PC-9 (cell line): ENCODE data around the gene VPS11. TPM values are rescaled to one million over a fixed set of nuclear protein-coding genes. Genes with fewer than 3 reads are reported as not detected.

Experiments used
- BruUV-seq: library from RNA; stranded (reverse); fragments of 400-500 nt; replicated peaks from 2 replicates; lab custom pipeline; 2021; lab: Mats Ljungman, UMichigan
- CTCF ChIA-PET: fragments of 300-600 bp; sonication (Branson Sonifier 250); formaldehyde crosslinking; loops from one replicate; lab custom pipeline; 2022; ENCODE audit warnings: antibody characterized with exemption; lab: Charles Lee
- POLR2A ChIA-PET: fragments of 300-600 bp; sonication (Branson Sonifier 250); formaldehyde crosslinking; loops from one replicate; lab custom pipeline; 2022; ENCODE audit warnings: antibody characterized with exemption; ENCODE audit not compliant: unreplicated experiment; lab: Charles Lee
- DNase-seq, 2 experiments: peaks; one replicate each; pipeline versions ENCODE4 v3.0.0 to v3.0.0-alpha.2; 2015 to 2022; ENCODE audit warnings: mixed read lengths in 1 of 2
- H2AFZ ChIP-seq: fragments of 200-600 bp; sonication (generic); 2 replicates; pipeline ENCODE4 v1.8.1; 2017; ENCODE audit warnings: antibody characterized with exemption
- H3F3A ChIP-seq: fragments of 200-600 bp; sonication (generic); 2 replicates; pipeline ENCODE4 v1.8.1; 2017; ENCODE audit warnings: antibody characterized with exemption, mild to moderate bottlenecking, low read depth; ENCODE audit not compliant: insufficient read depth
- H3K27ac ChIP-seq: fragments of 200-600 bp; sonication (generic); 2 replicates; pipeline ENCODE4 v1.6.1; 2016; ENCODE audit warnings: mixed run types
- H3K27me3 ChIP-seq: fragments of 200-600 bp; sonication (generic); 2 replicates; pipeline ENCODE4 v1.6.1; 2016; ENCODE audit warnings: low read depth, mixed run types; ENCODE audit not compliant: insufficient read depth
- H3K36me3 ChIP-seq: fragments of 200-600 bp; sonication (generic); 2 replicates; pipeline ENCODE4 v1.6.1; 2016; ENCODE audit warnings: low read depth, mixed run types
- H3K4me1 ChIP-seq: fragments of 200-600 bp; sonication (generic); replicated peaks from 2 replicates; pipeline ENCODE4 v1.6.1; 2016; ENCODE audit warnings: mixed run types; ENCODE audit not compliant: insufficient read depth
- H3K4me2 ChIP-seq: fragments of 200-600 bp; sonication (generic); 2 replicates; pipeline ENCODE4 v1.6.1; 2017; ENCODE audit warnings: mixed run types
- H3K4me3 ChIP-seq: fragments of 200-600 bp; sonication (generic); 2 replicates; pipeline ENCODE4 v1.6.1; 2016; ENCODE audit warnings: mixed run types
- H3K79me2 ChIP-seq: fragments of 200-600 bp; sonication (generic); 2 replicates; pipeline ENCODE4 v1.6.1; 2017; ENCODE audit warnings: low read depth, mixed run types
- H3K9me2 ChIP-seq: fragments of 200-600 bp; sonication (generic); 2 replicates; pipeline ENCODE4 v1.8.1; 2017; ENCODE audit warnings: mild to moderate bottlenecking; ENCODE audit not compliant: insufficient read depth
- H3K9me3 ChIP-seq: fragments of 200-600 bp; sonication (generic); 2 replicates; pipeline ENCODE4 v1.8.1; 2016; ENCODE audit warnings: low read depth; ENCODE audit not compliant: insufficient read depth
- H4K20me1 ChIP-seq: fragments of 200-600 bp; sonication (generic); 2 replicates; pipeline ENCODE4 v1.8.1; 2017; ENCODE audit not compliant: insufficient read depth
- CTCF ChIP-seq: fragments of 200-600 bp; sonication (generic); conservative IDR thresholded peaks from 2 replicates; pipeline ENCODE4 v1.6.1; 2017; ENCODE audit warnings: mixed run types, antibody characterized with exemption, mild to moderate bottlenecking, moderate library complexity
- EZH2 ChIP-seq: fragments of 200-600 bp; sonication (generic); IDR thresholded peaks from 2 replicates; pipeline ENCODE4 v1.8.0; 2017; ENCODE audit warnings: antibody characterized with exemption, low read depth
- intact Hi-C: fragments of 100-400 bp; cut with micrococcal nuclease; formaldehyde crosslinking; loops from one replicate; pipeline ENCODE4 v1.10.0; 2022; ENCODE audit not compliant: unreplicated experiment
- total RNA-seq: library from RNA; stranded (reverse); gene quantifications from 2 replicates; pipeline ENCODE4 v1.2.3, GENCODE V29; 2021

Gene VPS11
- total RNA-seq, 1 experiment from 2014 or later = 21.1 TPM

DNA sequence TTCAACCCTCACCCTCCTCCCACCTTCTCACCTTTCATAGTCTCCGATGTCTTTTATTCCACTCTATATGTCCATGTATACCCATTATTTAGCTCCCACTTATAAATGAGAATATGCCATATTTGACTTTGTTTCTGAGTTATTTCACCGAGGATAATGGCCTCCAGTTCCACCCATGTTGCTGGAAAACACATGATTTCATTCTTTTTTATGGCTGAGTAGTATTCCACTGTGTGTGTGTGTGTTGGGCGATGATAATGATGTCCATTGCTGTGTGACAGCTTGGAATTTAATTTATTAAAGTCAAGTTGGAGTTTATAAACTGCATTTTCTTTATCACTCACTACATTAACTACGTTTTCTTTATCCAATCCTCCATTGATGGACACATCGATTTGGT is 50.6 kb downstream of the VPS11 start:
- Histone ChIP-seq H3K36me3 (no peaks in the 10 kb centered on the region), H2AFZ (no peak overlapping the region), H3K4me1 (peaks cover 18% of the 10 kb centered on the region), H3K27me3 (no peaks in the 10 kb centered on the region), H3K9me2 (no peaks in the 10 kb centered on the region), H3F3A (peaks cover 14% of the 10 kb centered on the region; the same call in 1 of the 2 replicates), H3K4me3 (no peak overlapping the region), H3K79me2 (peaks cover 18% of the 10 kb centered on the region), H3K9me3 (no peaks in the 10 kb centered on the region), H4K20me1 (peaks cover 7% of the 10 kb centered on the region; the same call in 1 of the 2 replicates), H3K4me2 (no peak overlapping the region), H3K27ac (no peak overlapping the region)
- POLR2A ChIA-PET = no interaction called here
- no peak for DNase-seq
- BruUV-seq = no TSS peak
- intact Hi-C loops = no loop called here
- TF ChIP-seq EZH2 = no peak
- TF ChIP-seq CTCF = no peak
- CTCF ChIA-PET = no interaction called here

- Histone ChIP-seq H3K27me3 (no peaks in the 10 kb centered on the region), H3K9me2 (no peaks in the 10 kb centered on the region), H3K27ac (no peak overlapping the region), H3K4me2 (no peak overlapping the region), H4K20me1 (peaks cover 7% of the 10 kb centered on the region; the same call in 1 of the 2 replicates), H2AFZ (no peak overlapping the region), H3F3A (peaks cover 14% of the 10 kb centered on the region; the same call in 1 of the 2 replicates), H3K4me1 (peaks cover 18% of the 10 kb centered on the region), H3K79me2 (peaks cover 22% of the 10 kb centered on the region), H3K4me3 (no peak overlapping the region), H3K36me3 (peaks cover 5% of the 10 kb centered on the region; the same call in 1 of the 2 replicates), H3K9me3 (no peaks in the 10 kb centered on the region)
- BruUV-seq = no TSS peak
- CTCF ChIA-PET = interaction anchor here (0.7 kb wide), 1 partner anchor 206 kb away, joined by 5 read pairs; no protein-coding TSS in a partner anchor
- DNase-seq = no peak
- POLR2A ChIA-PET = interaction anchor here (0.6 kb wide), 1 partner anchor 130 kb away, joined by 4 read pairs; no protein-coding TSS in a partner anchor
- TF ChIP-seq CTCF = no peak
- TF ChIP-seq EZH2 = no peak
- intact Hi-C loops = no loop called here
These were observed 51.3 kb downstream of the VPS11 start for GRCh38 chr11:119118946-119119345.

DNA sequence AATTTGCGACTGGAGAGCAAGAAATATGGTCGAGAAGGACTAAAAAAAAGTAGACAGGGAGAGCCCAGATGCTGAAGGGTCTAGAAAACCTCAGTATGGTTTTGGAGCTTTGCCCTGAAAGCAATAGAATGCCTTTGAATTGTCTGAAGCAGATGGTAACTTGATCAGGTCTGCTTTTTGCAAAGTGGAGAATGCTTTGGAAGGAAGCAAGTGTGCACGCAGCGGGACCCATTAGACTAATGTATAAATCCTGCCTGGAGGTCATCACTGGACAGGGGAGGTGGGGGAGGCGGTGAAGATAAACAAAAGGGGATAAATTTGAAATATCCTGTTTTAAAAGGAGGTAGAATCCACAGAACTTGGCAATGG is 53.0 kb downstream of the VPS11 start:
- Histone ChIP-seq H3K4me2 (peak overlapping the region; percentile 94), H3K27me3 (no peaks in the 10 kb centered on the region), H4K20me1 (peaks cover 7% of the 10 kb centered on the region; the same call in 1 of the 2 replicates), H3K9me3 (no peaks in the 10 kb centered on the region), H2AFZ (peak overlapping the region; percentile 91), H3K4me3 (peak overlapping the region; percentile 75), H3K79me2 (peaks cover 29% of the 10 kb centered on the region), H3K9me2 (no peaks in the 10 kb centered on the region), H3K4me1 (peaks cover 18% of the 10 kb centered on the region), H3F3A (peaks cover 17% of the 10 kb centered on the region; the same call in 1 of the 2 replicates), H3K36me3 (peaks cover 12% of the 10 kb centered on the region; the same call in 1 of the 2 replicates), H3K27ac (peak overlapping the region; percentile 10; the same call in 1 of the 2 replicates)
- TSS peak; percentile 96 for BruUV-seq
- TF ChIP-seq CTCF = no peak
- TF ChIP-seq EZH2 = no peak
- ChIA-PET CTCF (interaction anchor here (1.1 kb wide), 1 partner anchor 18 kb away, joined by 4 read pairs; the partner anchor contains the start of gene DPAGT1), POLR2A (interaction anchor here (0.7 kb wide), 1 partner anchor 64 kb away, joined by 3 read pairs; no protein-coding TSS in a partner anchor)
- no peak for DNase-seq
- intact Hi-C loops = loop anchor here (2.0 kb wide), 1 partner anchor 14 kb away; the partner anchor contains the start of gene C2CD2L
